Measurements from ENCODE around the gene NAB2.
"Not testable (repeated sequence)": the region's sequence is repeated elsewhere in the genome, so short reads cannot be mapped to it uniquely, and the experiment has no call there.

Gene NAB2

GRCh38 chr12:57111031-57111734 is 22.3 kb downstream of the NAB2 start, which contains the start of gene STAT6:
TSS of gene STAT6 (minus strand) at chr12:57111362. CDS start at chr12:57108278, 3,084 bp downstream.
- no peaks in the 10 kb centered on the region for H3K27me3 ChIP-seq (ENCODE audit: insufficient read depth, insufficient read length)
- H3K4me1 ChIP-seq (ENCODE audit: insufficient read depth, insufficient read length) = peaks cover 14% of the 10 kb centered on the region
- peak within 1 kb of the TSS; percentile 84 for H3K4me3 ChIP-seq (ENCODE audit: insufficient read length, low read depth)
- TF ChIP-seq SUZ12 (IDR thresholded peaks at IDR 0.05; ENCODE audit: extremely low read depth, insufficient read depth, insufficient read length) (no peak), YY1 (IDR thresholded peaks at IDR 0.05; ENCODE audit: insufficient read depth, insufficient read length) (no peak), ZNF274 (IDR thresholded peaks at IDR 0.05; ENCODE audit: low read depth, low read length) (no peak)
- peak within 1 kb of the TSS; percentile 96 for H3K9ac ChIP-seq (ENCODE audit: insufficient read length, low read depth)
- H3K9me3 ChIP-seq (ENCODE audit: insufficient read depth, low read length) = no peaks in the 10 kb centered on the region
- peaks cover 25% of the 10 kb centered on the region for H3K36me3 ChIP-seq (ENCODE audit: insufficient read depth, insufficient read length, low read length)
- DNase-seq (ENCODE audit: low read depth, low spot score) = no peak

GRCh38 chr12:57112492-57113294 is 23.8 kb downstream of the NAB2 start:
- peak overlapping the region; percentile 84 for H3K4me3 ChIP-seq (ENCODE audit: insufficient read length, low read depth)
- H3K9ac ChIP-seq (ENCODE audit: insufficient read length, low read depth) = peak overlapping the region; percentile 96
- peaks cover 14% of the 10 kb centered on the region for H3K4me1 ChIP-seq (ENCODE audit: insufficient read depth, insufficient read length)
- H3K36me3 ChIP-seq (ENCODE audit: insufficient read depth, insufficient read length, low read length) = peaks cover 10% of the 10 kb centered on the region
- DNase-seq (ENCODE audit: low read depth, low spot score) = no peak
- TF ChIP-seq YY1 (IDR thresholded peaks at IDR 0.05; ENCODE audit: insufficient read depth, insufficient read length) (no peak), SUZ12 (IDR thresholded peaks at IDR 0.05; ENCODE audit: extremely low read depth, insufficient read depth, insufficient read length) (no peak)
- no peaks in the 10 kb centered on the region for H3K27me3 ChIP-seq (ENCODE audit: insufficient read depth, insufficient read length)
- H3K9me3 ChIP-seq (ENCODE audit: insufficient read depth, low read length) = no peaks in the 10 kb centered on the region

GRCh38 chr12:57116580-57117281 is 27.8 kb downstream of the NAB2 start:
- H3K9ac ChIP-seq (ENCODE audit: insufficient read length, low read depth) = no peak overlapping the region
- peaks cover 6% of the 10 kb centered on the region for H3K4me1 ChIP-seq (ENCODE audit: insufficient read depth, insufficient read length)
- no peaks in the 10 kb centered on the region for H3K9me3 ChIP-seq (ENCODE audit: insufficient read depth, low read length)
- H3K4me3 ChIP-seq (ENCODE audit: insufficient read length, low read depth) = no peak overlapping the region
- no peaks in the 10 kb centered on the region for H3K27me3 ChIP-seq (ENCODE audit: insufficient read depth, insufficient read length)
- no peaks in the 10 kb centered on the region for H3K36me3 ChIP-seq (ENCODE audit: insufficient read depth, insufficient read length, low read length)
- no peak for DNase-seq (ENCODE audit: low read depth, low spot score)
- TF ChIP-seq SUZ12 (IDR thresholded peaks at IDR 0.05; ENCODE audit: extremely low read depth, insufficient read depth, insufficient read length) = no peak
- no peak for TF ChIP-seq ZNF274 (IDR thresholded peaks at IDR 0.05; ENCODE audit: low read depth, low read length)
- no peak for TF ChIP-seq YY1 (IDR thresholded peaks at IDR 0.05; ENCODE audit: insufficient read depth, insufficient read length)

GRCh38 chr12:57118711-57119271 is 29.9 kb downstream of the NAB2 start:
- no peak for TF ChIP-seq SUZ12 (IDR thresholded peaks at IDR 0.05; ENCODE audit: extremely low read depth, insufficient read depth, insufficient read length)
- no peak for TF ChIP-seq ZNF274 (IDR thresholded peaks at IDR 0.05; ENCODE audit: low read depth, low read length)
- TF ChIP-seq YY1 (IDR thresholded peaks at IDR 0.05; ENCODE audit: insufficient read depth, insufficient read length) = no peak
- no peak for DNase-seq (ENCODE audit: low read depth, low spot score)
- Histone ChIP-seq H3K9me3 (ENCODE audit: insufficient read depth, low read length) (peaks cover 12% of the 10 kb centered on the region), H3K4me3 (ENCODE audit: insufficient read length, low read depth) (no peak overlapping the region), H3K4me1 (ENCODE audit: insufficient read depth, insufficient read length) (peaks cover 2% of the 10 kb centered on the region), H3K36me3 (ENCODE audit: insufficient read depth, insufficient read length, low read length) (peaks cover 4% of the 10 kb centered on the region), H3K9ac (ENCODE audit: insufficient read length, low read depth) (no peak overlapping the region), H3K27me3 (ENCODE audit: insufficient read depth, insufficient read length) (no peaks in the 10 kb centered on the region)

- H3K4me1 ChIP-seq (ENCODE audit: insufficient read depth, insufficient read length) = peaks cover 2% of the 10 kb centered on the region
- H3K9me3 ChIP-seq (ENCODE audit: insufficient read depth, low read length) = peaks cover 15% of the 10 kb centered on the region
- H3K27me3 ChIP-seq (ENCODE audit: insufficient read depth, insufficient read length) = no peaks in the 10 kb centered on the region
- H3K9ac ChIP-seq (ENCODE audit: insufficient read length, low read depth) = no peak overlapping the region
- no peak for TF ChIP-seq ZNF274 (IDR thresholded peaks at IDR 0.05; ENCODE audit: low read depth, low read length)
- no peak for TF ChIP-seq SUZ12 (IDR thresholded peaks at IDR 0.05; ENCODE audit: extremely low read depth, insufficient read depth, insufficient read length)
- no peak for TF ChIP-seq YY1 (IDR thresholded peaks at IDR 0.05; ENCODE audit: insufficient read depth, insufficient read length)
- H3K4me3 ChIP-seq (ENCODE audit: insufficient read length, low read depth) = no peak overlapping the region
- H3K36me3 ChIP-seq (ENCODE audit: insufficient read depth, insufficient read length, low read length) = peaks cover 4% of the 10 kb centered on the region
- no peak for DNase-seq (ENCODE audit: low read depth, low spot score)
These were observed 30.6 kb downstream of the NAB2 start for GRCh38 chr12:57119294-57120085.

GRCh38 chr12:57120718-57121117 is 31.8 kb downstream of the NAB2 start:
- not testable (repeated sequence) for H3K4me1 ChIP-seq (ENCODE audit: insufficient read depth, insufficient read length); H3K27me3 ChIP-seq (ENCODE audit: insufficient read depth, insufficient read length); DNase-seq (ENCODE audit: low read depth, low spot score); H3K36me3 ChIP-seq (ENCODE audit: insufficient read depth, insufficient read length, low read length); H3K9ac ChIP-seq (ENCODE audit: insufficient read length, low read depth); H3K4me3 ChIP-seq (ENCODE audit: insufficient read length, low read depth)
- peaks cover 15% of the 10 kb centered on the region for H3K9me3 ChIP-seq (ENCODE audit: insufficient read depth, low read length)

Data from NT2/D1 (cell line).